Dedifferentiated amniotic fluid mesenchymal stem cell (primary cell): ENCODE results near the gene DHX57.
A peak's percentile ranks its signal among the peaks of the same experiment; 100 is the strongest.

Source experiments
- DNase-seq: peaks from one replicate; pipeline ENCODE4 v3.0.0-alpha.2; 2016; ENCODE audit errors: extremely low spot score

Gene DHX57

GRCh38 chr2:38875576-38876367, at the start of gene DHX57, which contains the start of gene MORN2:
TSS of gene DHX57 (minus strand) at chr2:38875934. CDS start at chr2:38868405, 7,529 bp downstream.
TSS of gene MORN2 (plus strand) at chr2:38875976.
- DNase-seq: peak; percentile 75

GRCh38 chr2:38922902-38923301, 47.2 kb upstream of the DHX57 start:
- no peak for DNase-seq

- DNase-seq: no peak
These were observed 46.7 kb upstream of the DHX57 start for GRCh38 chr2:38922389-38922788.

- no peak for DNase-seq
These were observed 36.9 kb upstream of the DHX57 start for GRCh38 chr2:38912619-38913018.

GRCh38 chr2:38911191-38911590, 35.5 kb upstream of the DHX57 start:
- DNase-seq: no peak

GRCh38 chr2:38909872-38910271, 34.1 kb upstream of the DHX57 start:
- DNase-seq: no peak

GRCh38 chr2:38907743-38908562, 32.2 kb upstream of the DHX57 start:
- no peak for DNase-seq

GRCh38 chr2:38907242-38907641, 31.5 kb upstream of the DHX57 start:
- DNase-seq: no peak

- DNase-seq: no peak
These were observed 29.5 kb upstream of the DHX57 start for GRCh38 chr2:38905251-38905650.

- no peak for DNase-seq
These were observed 25.0 kb upstream of the DHX57 start for GRCh38 chr2:38900726-38901125.

GRCh38 chr2:38898256-38898655, 22.5 kb upstream of the DHX57 start:
- DNase-seq: no peak

GRCh38 chr2:38892819-38893218, 17.1 kb upstream of the DHX57 start:
- DNase-seq: no peak

GRCh38 chr2:38889575-38889974, 13.8 kb upstream of the DHX57 start, which contains the start of gene ARHGEF33:
TSS of gene ARHGEF33 (plus strand) at chr2:38889875. CDS start at chr2:38919448, 29,573 bp downstream.
- no peak for DNase-seq

- no peak for DNase-seq
These were observed 13.3 kb upstream of the DHX57 start for GRCh38 chr2:38889045-38889444.

- no peak for DNase-seq
These were observed 12.3 kb upstream of the DHX57 start for GRCh38 chr2:38887902-38888554.

GRCh38 chr2:38887347-38887746, 11.6 kb upstream of the DHX57 start:
- no peak for DNase-seq

GRCh38 chr2:38886063-38886462, 10.3 kb upstream of the DHX57 start:
- DNase-seq: no peak

GRCh38 chr2:38876407-38876806, 673 bp upstream of the DHX57 start:
- no peak for DNase-seq

GRCh38 chr2:38875227-38875575, 533 bp downstream of the DHX57 start:
- no peak for DNase-seq

GRCh38 chr2:38873763-38874162, 2.0 kb downstream of the DHX57 start:
- DNase-seq: no peak

GRCh38 chr2:38871432-38871831, 4.3 kb downstream of the DHX57 start:
- no peak for DNase-seq

GRCh38 chr2:38866773-38867443, 8.8 kb downstream of the DHX57 start:
- no peak for DNase-seq
